Measurements from ENCODE around the gene C5orf24.
A peak's percentile ranks its signal among the peaks of the same experiment; 100 is the strongest.
"Not testable (repeated sequence)": the region's sequence is repeated elsewhere in the genome, so short reads cannot be mapped to it uniquely, and the experiment has no call there.

C5orf24 gene

DNA sequence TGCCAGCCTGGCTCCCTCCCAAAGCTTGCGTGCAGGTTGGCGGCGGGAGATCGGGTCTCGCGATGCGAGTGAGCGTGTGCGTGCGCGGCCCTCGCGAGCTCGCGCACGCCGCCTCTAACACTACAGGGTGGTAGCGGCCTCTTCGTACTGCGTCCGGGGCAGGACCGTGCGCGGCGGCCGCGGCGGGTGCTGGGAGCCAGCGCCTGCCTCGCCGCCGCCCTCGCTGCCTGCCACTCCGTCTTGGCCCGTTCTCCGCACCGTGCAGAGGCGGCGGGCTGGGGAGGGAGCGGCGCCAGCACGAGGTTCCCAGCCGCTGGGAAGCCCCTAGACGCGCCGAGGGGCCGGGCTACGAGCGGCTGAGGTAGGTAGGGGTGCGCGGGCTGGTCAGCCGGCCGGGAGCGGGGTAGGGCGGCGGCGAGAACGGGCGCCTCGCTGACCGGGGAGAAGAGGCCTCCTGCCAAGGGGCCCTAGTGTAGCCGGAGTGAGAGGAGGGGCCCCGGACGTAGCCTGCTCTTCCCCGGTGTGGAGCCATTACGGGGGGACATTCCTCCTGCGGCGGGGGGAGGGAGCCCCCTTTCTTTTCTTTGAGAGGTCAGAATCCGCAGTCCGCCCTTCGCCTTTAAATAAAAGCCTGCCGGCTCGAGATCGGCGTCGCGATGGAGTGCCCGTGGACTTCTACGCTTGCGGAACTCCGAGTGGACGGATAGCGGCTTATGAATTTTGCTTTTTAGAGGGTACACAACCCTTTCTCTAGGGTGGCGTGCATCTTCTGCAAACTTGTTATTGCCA lies at the start of gene C5orf24:
C5orf24 (plus strand) TSS at position 117 of the 789 bp plus-strand sequence. CDS start 8,933 bp downstream, outside the sequence.
- peak; percentile 97 for DNase-seq

GRCh38 chr5:134798468-134798867 lies 47.3 kb upstream of the C5orf24 start:
- DNase-seq = no peak

DNA sequence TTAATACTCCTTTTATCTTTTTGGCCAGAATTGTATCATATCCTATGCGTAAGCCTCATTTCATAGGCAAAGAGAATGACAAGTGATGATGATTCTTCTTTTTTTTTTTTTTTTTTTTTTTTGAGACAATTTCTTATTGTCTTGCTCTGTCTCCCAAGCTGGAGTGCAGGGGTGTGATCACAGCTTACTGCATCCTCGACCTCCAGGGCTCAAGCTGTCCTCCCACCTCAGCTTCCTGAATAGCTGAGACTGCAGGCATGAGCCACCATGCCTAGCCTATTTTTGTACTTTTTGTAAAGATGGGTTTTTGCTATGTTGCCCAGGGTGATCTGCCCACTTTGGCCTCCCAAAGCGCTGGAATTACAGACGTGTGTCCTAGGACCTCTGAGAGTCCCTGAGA lies 41.9 kb upstream of the C5orf24 start:
- DNase-seq = no peak

GRCh38 chr5:134813407-134813806 lies 32.4 kb upstream of the C5orf24 start:
- DNase-seq = no peak

DNA sequence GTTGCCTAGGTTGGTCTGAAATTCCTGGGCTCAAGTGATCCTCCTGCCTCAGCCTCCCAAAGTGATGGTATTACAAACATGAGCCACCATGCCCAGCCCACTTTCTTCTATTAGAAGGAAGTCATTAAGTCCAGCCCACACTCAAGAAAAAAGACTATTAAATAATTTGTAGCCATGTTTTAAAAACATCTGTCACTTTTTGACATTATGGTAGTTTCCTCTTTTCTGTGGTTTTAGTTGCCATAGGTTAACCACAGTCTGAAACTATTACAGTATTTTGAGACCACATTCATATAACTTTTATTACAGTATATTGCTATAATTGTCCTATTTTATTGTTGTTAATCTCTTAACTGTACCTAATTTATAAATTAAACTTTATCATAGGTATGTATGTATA lies 31.9 kb upstream of the C5orf24 start:
- DNase-seq = peak; percentile 41

DNA sequence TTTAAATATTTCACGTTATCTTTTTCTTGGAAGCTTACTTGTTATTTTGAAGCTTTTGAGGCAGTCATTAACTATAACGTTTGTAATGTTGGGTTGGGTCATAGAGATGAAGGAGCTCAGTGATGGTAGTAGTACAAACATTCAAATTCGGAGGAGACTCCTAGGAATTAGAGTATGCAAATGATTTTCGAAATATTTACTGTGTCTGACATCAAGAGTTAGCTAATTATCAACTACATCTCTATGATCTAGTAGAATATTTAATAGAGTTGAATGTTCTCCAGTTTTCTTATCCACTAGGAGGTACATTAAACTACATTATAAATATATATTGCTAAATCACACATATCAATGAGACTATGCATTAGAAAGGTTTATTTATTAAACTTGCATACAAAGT lies 28.8 kb upstream of the C5orf24 start:
- DNase-seq = no peak

DNA sequence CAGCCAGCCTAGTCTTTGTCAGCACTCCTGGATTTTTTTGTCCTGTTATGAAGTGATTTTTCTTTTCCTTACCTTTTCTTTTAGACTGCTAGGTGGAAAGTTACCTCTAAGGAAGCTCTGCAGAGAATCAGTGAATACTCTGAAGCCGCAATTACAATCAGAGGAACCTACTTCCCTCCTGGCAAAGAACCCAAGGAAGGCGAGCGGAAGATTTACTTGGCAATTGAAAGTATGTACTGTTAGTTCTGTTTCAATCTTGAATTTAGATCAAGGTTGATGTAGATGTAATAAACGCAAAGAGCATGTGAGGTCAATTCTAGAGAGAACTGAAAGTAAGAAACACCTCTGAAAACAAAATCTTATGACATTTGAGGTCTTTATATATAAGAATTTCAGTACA lies 27.0 kb upstream of the C5orf24 start:
- no peak for DNase-seq

DNA sequence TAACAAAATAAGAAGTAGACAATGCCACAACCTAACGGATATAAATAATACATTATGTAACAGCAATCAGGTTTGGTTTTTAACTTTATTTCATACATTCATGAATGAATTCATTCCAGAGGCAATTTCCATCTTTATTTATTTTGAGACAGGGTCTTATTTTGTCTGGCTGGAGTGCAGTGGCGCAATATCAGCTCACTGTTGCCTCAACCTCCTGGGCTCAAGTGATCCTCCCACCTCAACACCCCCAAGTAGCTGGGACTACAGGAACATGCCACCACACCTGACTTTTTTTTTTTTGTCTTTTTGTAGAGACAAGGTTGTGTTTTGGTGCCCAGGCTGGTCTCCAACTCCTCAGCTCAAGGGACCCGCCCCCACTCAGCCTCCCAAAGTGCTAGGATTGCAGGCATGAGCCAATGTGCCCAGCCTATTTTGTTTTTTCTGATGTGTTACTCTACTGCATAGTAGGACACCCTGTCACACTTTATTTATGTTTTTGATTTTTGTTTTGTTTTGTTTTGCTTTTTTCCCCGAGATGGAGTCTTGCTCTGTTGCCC lies 26.3 kb upstream of the C5orf24 start:
- no peak for DNase-seq

GRCh38 chr5:134821841-134822240 lies 23.9 kb upstream of the C5orf24 start:
- DNase-seq = no peak

DNA sequence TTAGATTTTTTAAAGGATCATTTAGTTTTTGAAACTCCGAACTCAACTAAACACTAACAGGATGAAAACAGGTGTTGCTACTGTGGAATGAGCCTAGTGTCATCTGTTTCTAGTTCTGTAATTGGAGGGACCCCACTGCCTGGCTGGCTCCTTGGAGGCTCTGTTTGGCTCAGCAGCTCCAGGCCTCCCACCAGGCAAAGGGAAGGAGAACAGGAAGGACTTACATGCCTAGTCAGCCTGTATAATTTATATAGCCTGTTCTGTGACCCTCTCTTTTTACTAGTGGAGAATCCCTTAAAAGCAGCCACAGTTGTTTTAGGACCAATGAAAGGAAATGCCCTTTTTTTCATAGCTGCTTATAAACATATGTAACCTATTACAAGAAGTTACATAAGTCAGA lies 21.1 kb upstream of the C5orf24 start:
- no peak for DNase-seq

DNA sequence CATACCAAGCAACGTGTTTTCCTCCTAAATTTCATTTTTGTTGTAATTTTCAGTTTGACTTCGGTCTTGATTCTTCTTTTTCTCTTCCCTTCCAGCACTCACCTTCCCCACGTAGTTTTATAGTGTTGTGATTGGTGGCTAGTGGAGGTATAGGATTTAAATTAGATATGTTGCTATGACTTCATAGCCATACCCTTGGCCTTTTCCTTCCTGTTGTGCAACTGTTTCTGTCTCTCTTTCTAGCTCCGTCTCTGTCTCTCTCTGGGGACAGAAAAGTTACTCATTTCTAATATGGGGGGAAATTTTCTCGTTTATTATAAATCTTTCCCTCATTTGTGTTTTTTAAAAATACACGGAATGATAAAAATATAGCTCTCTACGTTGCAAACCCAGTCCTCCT lies 20.6 kb upstream of the C5orf24 start:
- no peak for DNase-seq

- no peak for DNase-seq
Measured at GRCh38 chr5:134833340-134834032, 12.3 kb upstream of the C5orf24 start.

- DNase-seq = no peak
Measured at GRCh38 chr5:134835623-134836022, 10.1 kb upstream of the C5orf24 start.

GRCh38 chr5:134837530-134838181 lies 8.1 kb upstream of the C5orf24 start:
- no peak for DNase-seq

- DNase-seq = not testable (repeated sequence)
Measured at GRCh38 chr5:134838361-134838760, 7.4 kb upstream of the C5orf24 start.

GRCh38 chr5:134840811-134841210 lies 5.0 kb upstream of the C5orf24 start:
- DNase-seq = no peak

- DNase-seq = no peak
Measured at GRCh38 chr5:134844252-134844651, 1.5 kb upstream of the C5orf24 start.

DNA sequence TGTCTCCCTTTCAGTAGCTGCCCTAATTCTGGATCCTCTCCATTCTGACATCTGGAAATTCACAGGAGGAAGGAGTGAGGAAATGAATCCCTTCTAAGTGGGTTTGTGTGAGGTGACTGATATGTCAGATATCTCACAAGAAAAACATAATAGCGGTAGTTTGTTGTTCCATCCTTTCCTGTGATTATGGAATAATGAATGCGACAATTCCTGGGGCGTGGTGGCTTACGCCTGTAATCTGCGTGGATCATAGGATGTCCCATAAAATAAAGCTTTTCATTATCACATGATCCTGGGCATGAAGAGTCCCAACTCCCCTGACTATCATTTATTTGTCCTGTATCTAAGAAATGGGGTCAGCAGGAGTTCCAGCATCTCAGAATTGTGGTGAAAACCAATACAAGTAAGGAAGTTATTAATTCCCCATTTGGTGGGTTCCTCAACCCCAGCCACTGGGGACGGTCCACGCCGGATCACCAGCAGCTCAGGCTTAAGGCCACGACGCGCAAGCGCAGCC lies 375 bp upstream of the C5orf24 start:
- no peak for DNase-seq

DNA sequence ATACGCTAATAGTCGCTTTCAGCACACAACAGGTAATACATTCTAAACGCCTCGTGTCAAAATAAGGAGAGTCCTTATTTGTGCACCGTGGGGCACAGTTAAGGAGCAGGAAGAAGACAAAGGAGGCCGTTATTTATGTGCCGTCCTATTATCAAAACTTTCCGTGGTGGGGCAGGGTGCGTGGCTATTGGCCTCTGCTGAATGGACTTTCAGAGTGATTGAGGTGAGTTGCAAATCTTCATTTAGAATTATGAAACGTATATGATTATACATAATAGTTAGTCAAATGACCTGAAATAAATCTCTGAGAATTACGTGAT lies 833 bp downstream of the C5orf24 start:
- DNase-seq = peak; percentile 77

DNA sequence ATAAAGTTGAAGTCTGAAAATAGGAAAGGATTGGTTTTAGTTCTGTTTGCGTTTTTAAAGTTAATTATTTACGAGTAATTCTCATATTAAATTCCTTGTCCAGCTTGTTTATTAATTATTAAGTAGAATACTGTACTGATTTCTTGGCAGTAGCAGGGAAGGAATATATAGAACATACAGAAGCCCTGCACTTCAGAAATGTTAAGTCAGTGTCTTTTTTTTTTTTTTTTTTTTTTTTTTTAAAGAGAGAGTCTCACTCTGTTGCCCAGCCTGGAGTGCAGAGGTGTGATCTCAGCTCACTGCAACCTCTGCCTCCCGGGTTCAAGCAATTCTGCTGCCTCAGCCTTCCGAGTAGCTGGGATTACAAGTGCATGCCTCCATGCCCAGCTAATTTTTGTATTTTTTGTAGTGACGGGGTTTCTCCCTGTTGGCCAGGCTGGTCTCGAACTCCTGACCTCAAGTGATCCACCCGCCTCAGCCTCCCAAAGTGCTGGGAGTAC lies 3.7 kb downstream of the C5orf24 start:
- not testable (repeated sequence) for DNase-seq

DNA sequence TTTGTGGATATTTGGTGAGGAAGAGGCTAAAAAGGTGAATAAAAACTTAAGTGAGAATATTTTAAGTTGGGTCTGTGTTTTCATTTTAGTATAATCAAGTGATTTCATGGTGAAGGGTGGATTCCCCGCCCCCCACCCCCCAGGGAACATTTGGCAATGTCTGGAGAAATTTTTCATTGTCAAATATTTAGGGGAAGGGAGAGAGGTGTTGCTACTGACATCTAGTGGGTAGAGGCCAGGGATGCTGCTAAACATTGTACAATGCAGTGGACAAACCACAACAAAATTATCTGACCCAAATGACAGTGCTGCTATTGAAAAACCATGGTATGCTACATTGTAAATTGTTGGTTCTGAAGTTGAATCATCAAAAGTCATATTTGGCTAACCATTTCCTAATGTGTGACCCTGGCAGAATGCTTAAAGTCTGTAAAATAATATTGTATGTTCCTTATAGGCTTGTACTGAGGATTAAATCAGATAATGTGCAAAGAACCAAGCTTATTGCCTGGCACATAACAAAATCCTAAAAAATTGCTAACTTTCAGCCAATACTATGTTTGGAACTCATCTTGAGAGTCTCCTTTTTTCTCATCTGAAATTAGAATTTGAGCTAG lies 5.6 kb downstream of the C5orf24 start:
- peak; percentile 74 for DNase-seq

GRCh38 chr5:134856465-134856864 lies 10.7 kb downstream of the C5orf24 start:
- DNase-seq = not testable (repeated sequence)

GRCh38 chr5:134857401-134857800 lies 11.6 kb downstream of the C5orf24 start:
- no peak for DNase-seq
